GM18907 (cell line): ENCODE results near the gene TEX53.

ENCODE experiments used
- ATAC-seq: cut with Tn5 transposase; IDR thresholded peaks from one replicate; pipeline ENCODE4 v1.9.1; 2021; ENCODE audit warnings: mild to moderate bottlenecking, moderate library complexity; ENCODE audit not compliant: unreplicated experiment

The TEX53 gene

GRCh38 chr9:114657705-114658104 lies at the start of gene TEX53:
TEX53 (minus strand) TSS chr9:114657805; CDS start chr9:114657774, 31 bp downstream.
- ATAC-seq: no peak

GRCh38 chr9:114706711-114707110 lies 49.1 kb upstream of the TEX53 start:
- ATAC-seq: no peak

GRCh38 chr9:114701988-114702387 lies 44.4 kb upstream of the TEX53 start:
- no peak for ATAC-seq

- peak; percentile 38 for ATAC-seq
These were observed 40.3 kb upstream of the TEX53 start for GRCh38 chr9:114697951-114698351.

- peak; percentile 72 for ATAC-seq
These were observed 39.4 kb upstream of the TEX53 start for GRCh38 chr9:114696814-114697544.

GRCh38 chr9:114695948-114696347 lies 38.3 kb upstream of the TEX53 start:
- no peak for ATAC-seq

- peak; percentile 34 for ATAC-seq
These were observed 37.2 kb upstream of the TEX53 start for GRCh38 chr9:114694719-114695269.

- no peak for ATAC-seq
These were observed 36.5 kb upstream of the TEX53 start for GRCh38 chr9:114694146-114694545.

GRCh38 chr9:114693248-114693855 lies 35.7 kb upstream of the TEX53 start:
- no peak for ATAC-seq

GRCh38 chr9:114691956-114692295 lies 34.3 kb upstream of the TEX53 start:
- ATAC-seq: no peak

GRCh38 chr9:114691046-114691955 lies 33.7 kb upstream of the TEX53 start:
- peak; percentile 87 for ATAC-seq

- no peak for ATAC-seq
These were observed 32.7 kb upstream of the TEX53 start for GRCh38 chr9:114690308-114690707.

- ATAC-seq: no peak
These were observed 32.2 kb upstream of the TEX53 start for GRCh38 chr9:114689813-114690212.

- no peak for ATAC-seq
These were observed 31.5 kb upstream of the TEX53 start for GRCh38 chr9:114688909-114689610.

- ATAC-seq: no peak
These were observed 30.8 kb upstream of the TEX53 start for GRCh38 chr9:114688379-114688778.

- no peak for ATAC-seq
These were observed 29.4 kb upstream of the TEX53 start for GRCh38 chr9:114687034-114687433.

- no peak for ATAC-seq
These were observed 28.3 kb upstream of the TEX53 start for GRCh38 chr9:114685951-114686350.

- ATAC-seq: no peak
These were observed 26.4 kb upstream of the TEX53 start for GRCh38 chr9:114684036-114684435.

GRCh38 chr9:114682846-114683245 lies 25.2 kb upstream of the TEX53 start:
- no peak for ATAC-seq

- ATAC-seq: peak; percentile 76
These were observed 24.2 kb upstream of the TEX53 start, which contains the start of gene TEX48 for GRCh38 chr9:114681594-114682332. TEX48 (minus strand) TSS chr9:114682192; CDS start chr9:114671723, 10,469 bp downstream.
